Activated CD4-positive, alpha-beta T cell treated with anti-CD3 and anti-CD28 coated beads, Interleukin-2, amount 50 U/mL, for 4 hours (primary cell): ENCODE results near the gene CEPT1.
"Not testable (repeated sequence)": the region's sequence is repeated elsewhere in the genome, so short reads cannot be mapped to it uniquely, and the experiment has no call there.

Experiments used
- DNase-seq, 2 experiments: peaks; one replicate each; pipeline ENCODE4 v3.0.0-alpha.2; 2020

Gene CEPT1

DNA sequence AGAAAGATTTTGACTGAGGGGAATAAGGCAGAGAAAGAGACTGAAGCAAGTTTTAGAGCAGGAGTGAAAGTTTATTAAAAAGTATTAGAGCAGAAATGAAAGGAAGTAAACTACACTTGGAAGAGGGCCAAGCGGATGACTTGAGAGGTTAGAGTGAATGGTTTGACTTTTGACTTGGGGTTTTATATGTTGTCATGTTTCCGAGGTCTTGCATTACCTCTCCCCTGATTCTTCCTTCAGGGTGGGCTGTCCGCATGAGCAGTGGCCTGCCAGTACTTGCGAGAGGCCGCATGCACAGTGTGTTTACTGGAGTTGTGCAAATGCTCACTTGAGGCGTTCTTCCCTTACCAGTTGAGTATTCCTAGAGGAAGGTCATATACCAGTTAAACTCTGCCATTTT is 73.4 kb downstream of the CEPT1 start:
- DNase-seq: no peak

DNA sequence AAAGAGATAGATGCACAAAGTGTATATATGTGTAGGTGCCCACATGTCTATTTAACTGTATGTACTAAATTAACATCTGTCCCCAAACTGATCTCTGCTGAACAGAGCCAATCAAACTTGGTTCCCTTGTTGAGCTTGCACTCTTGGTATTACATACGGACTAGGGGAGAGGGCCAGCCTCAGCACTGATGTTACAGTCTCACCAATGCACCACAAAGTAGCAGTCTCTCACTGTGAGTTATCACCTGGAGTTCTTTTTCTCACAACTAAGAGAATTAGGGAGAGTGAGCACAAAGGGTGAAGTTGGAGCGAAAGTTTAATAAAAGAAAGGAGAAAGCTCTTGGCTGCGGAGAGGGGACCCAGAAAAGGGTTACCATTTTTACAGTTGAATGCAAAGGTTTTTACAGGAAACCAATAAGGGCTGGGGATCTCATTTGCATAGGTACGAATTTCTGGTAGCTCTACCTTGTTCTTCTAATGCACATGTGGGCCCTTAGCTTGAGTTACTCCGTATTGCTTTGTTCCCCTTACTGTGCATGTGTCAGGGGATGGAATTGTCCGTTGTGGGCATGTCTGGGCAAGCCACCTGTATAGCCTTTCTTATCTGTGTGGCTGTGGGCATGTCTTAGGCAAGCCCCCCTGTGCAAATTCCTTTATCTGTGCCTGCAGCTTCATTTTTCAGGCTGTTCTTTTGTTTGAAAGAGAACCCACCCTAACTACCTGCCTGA is 74.2 kb downstream of the CEPT1 start:
- no peak for DNase-seq

DNA sequence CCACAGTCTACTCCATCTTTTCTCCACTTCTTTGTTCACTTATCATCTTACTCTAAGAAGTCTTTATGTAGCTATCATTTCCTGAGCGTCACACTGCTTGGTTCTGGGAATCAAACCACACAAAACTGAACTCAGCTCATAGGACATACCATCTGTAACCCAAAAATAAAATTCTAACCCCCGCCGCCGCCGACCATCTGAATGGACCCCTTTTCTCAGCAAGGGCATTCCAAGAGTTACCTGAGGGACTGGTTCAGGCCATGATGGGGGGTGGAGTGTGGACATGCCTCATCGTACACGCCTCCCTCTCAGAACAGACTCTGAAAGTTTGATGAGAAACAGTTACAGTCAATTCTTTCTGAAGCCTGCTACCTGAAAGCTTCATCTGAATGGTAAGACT is 74.9 kb downstream of the CEPT1 start:
- peak; percentile 67 to 68 for DNase-seq

DNA sequence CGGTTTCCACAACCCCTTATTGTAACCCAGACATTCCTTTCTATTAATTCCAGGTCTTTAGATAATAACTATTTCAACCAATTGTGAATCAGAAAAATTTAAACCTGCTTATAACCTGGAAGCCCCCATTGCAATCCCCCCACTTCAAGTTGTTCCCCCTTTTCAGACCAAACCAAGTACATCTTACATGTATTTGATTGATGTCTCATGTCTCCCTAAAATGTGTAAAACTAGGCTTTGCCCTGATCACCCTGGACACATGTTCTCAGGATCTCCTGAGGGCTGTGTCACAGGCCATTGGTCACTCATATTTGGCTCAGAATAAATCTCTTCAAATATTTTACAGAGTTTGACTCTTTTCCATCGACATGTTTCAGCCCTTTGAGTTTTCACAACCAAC is 75.3 kb downstream of the CEPT1 start:
- not testable (repeated sequence) for DNase-seq

DNA sequence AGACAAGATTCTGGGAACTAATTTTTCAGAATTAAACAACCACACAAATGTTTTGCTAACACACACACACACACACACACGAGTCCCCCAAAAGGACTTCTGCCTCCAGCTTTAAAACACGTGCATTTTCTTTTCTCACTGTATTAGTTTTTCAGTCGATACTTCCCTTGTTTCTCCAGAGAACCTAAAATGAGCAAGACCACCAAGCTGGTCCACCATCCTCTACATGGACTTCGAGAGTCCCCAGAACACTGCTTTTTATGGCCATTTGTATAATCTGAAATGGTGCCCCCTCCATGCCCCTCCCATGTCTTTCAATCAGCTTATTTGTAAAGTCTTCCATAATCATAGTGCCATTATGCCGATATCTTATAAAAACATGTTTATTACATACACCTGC is 76.7 kb downstream of the CEPT1 start:
- DNase-seq: no peak

DNA sequence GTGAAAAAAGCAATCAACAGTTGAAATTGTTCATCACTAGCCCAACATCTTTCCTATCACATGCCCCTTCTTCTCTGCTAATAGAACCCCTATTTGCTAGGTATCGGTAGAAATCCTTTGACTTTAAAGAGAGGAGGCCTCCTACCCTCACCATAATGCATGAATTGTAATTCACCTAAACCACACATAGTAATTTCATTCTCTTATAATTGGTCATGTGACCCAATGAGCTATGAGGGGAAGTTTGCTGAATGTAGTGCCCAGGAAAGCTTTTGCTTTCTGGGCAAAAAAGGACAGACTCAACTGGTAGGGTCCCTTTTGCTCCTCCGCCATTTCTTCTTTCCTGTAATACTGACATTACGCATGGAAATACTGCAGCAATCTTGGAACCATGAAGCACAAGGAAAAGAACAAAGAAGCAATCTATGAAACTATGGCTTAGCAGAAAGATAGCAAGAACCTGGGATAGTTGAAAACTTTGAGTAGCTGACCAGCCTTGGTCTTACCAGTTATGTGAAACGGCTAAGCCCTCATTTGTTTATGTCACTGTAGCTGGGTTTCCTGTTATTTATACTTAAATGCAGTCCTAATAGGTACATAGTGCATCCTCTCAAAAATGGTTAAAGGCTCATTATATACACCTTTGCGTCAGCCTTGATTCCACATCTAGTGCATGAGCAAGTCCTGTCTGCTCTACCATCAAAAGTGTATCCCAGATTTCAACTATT is 77.3 kb downstream of the CEPT1 start:
- DNase-seq: no peak

DNA sequence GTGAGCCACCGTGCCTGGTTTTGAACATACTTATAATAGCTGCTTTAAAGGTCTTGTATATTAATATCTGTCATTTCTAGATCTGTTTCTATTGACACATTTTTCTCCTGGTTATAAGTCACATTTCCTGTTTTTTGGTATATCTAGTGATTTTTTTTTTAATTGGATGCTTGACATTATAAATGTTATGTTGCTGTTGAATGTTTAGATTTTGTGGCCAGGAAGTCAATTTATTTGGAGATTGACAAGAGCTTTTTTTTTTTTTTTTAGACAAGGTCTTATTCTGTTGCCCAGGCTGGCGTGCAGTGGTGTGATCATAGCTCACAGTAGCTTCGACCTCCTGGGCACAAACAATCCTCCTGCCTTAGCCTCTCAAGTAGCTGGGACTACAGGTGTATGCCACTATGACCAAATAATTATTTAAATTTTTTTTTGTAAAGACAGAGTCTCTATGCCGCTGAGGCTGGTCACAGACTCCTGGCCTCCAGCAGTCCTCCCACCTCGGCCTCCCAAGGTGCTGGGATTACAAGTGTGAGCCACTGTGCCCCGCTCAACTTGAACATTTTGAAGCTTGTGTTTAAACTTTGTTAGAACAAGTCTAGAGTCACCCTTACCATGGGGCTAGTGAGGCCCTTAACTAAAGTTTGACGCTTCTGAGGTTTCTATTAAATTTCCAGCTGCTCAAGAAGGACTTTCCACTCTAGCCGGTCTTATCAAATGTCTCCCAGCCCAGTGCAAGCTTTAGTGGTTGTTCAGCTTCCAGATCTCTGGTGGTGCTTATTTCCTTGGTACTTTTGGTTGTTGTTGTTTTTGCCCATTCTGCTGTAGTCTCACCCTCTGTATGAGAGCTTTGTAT is 78.9 kb downstream of the CEPT1 start:
- no peak for DNase-seq

DNA sequence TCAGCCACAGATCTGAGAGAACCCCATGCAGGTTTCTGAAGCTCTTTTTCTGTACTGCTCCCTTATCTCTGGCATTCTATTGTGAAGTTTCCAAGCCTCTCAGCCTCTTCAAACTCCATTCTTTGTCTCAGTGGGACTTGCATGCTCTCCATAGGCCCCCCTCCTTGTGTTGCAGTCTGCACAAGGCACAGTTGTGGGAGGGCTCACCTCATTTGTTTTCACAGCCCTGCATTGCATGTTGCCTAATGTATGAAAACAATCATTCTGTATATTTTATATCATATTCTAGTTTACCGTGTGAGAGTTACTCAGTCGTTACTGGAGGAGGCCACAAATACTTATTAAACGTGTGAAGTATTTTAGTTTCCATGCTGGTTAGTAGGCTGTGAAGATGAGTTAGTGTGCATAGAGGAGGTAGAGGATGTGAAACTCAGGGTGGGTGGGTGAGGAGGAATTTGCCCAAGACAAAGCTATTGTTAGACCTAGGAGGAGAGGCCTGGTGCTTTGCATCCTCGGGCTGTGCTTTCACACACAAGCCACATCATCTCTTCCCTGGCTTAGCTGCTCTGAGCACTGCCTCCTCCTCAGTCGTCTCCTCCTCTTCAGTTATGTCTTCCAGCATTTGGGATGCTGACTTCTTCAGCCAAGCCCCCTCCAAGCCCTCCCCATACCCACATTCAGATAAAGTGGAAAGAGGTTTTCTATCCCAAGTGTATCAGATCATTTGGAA is 79.7 kb downstream of the CEPT1 start:
- peak in 1 of 2 experiments; percentile 24 for DNase-seq

DNA sequence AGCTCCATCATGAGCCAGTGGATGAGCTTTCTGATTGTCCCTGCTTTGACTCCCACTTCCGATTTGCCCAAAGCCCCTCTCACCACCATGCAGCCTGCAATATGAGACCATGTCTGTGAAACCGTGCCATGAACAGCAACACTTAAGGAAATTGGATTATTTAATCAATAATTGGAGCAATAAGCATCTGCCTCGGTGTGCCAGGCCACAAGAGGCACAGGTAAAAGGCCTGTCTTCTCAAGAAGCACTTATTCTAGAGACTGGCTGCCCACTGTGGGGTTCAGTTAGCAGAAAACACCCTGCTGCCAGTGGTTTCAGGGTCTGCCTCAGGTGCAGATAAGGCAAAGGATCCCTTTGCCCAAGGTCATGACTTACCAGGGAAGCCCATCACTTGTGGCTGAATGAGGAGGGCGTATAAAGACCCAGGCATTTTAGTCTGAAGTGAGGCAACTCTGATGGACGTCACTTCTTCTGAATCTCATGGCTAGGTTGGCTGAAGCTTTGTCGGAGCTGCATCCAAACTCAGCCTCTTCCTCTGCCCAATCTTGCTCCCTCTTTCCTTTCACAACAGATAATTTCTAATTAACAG is 80.4 kb downstream of the CEPT1 start:
- no peak for DNase-seq

DNA sequence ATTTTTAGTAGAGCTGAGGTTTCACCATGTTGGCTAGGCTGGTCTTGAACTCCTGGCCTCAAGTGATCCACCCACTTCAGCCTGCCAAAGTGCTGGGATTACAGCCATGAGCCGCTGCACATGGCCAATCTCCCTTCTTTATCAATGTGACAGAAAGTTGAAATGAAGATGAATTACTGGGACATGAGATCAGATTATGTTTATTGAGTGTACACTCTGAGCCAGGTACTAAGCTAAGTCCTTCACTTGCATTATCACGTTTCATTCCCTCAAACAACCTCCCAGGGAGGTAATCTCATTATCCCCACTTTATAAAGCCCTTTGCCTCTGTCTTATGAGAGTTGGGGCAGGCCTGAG is 81.2 kb downstream of the CEPT1 start:
- DNase-seq: no peak

DNA sequence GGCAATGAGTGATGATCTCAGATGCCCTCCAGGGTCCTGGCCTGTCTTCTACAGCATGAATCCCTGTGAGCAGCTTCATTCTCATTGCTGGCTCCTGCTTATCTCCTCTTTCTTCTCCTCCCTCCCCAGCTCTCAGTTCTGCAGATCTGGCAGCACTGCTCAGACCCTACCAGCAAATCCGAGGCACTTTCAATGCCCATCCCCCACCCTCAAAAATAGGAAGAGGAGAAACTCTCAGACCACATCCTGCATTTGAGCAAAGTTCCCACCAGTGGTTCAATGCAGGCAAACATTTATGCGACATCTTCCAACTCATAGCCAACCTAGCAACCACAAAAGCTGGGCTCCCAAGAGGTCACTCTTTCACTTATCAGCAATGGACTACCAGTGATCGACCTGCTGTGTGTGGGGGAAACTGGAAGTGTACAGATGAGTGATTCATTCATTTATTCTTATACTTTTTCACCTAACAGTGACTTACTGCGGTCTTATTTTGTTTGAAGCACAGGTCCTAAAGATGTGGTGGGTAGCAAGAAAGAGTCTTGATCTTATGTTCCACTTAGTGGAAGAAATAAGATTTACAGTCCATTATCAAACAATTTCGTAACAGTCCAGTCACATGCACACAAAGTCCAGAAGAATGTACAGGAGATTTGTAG is 81.7 kb downstream of the CEPT1 start:
- no peak for DNase-seq

DNA sequence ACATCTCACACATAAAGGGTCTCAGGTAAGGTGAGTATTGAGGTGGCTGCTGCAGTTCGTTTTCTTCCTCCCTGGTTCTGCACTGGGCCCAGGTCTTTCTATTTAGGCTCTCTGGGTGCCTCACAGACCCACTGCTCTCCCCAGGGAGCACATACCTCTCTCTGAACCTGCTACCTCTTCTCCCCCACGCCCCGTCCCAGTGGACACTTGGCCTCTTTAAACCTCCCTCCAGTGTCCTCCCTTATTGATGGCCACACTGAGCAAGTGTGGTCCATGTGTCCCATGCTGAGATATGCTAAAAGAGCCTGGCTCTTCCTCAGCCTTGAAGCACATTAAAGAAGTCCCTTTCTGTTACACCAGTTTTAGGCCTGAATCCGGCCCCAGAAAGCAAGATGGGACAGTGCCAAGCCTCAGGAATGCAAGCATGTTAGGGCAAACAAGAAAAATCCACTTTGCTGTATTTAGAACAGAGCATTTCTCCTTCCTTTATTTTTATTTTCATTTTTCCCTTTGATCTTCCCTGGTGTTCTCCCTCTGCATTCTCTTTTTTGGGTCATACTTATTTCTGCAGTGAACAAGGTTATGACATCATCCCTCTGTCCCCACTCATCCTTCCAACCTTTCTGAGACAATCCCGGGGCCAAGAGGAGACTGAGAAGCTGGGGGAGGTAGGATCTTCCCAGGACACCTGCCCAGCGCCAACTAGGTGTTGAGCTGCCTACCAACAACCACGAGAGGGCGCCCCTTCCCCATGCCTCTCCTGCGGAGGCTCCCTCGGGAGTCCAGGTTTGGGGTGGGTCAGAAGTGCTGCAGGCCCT is 82.5 kb downstream of the CEPT1 start:
- DNase-seq: peak; percentile 65 to 67

DNA sequence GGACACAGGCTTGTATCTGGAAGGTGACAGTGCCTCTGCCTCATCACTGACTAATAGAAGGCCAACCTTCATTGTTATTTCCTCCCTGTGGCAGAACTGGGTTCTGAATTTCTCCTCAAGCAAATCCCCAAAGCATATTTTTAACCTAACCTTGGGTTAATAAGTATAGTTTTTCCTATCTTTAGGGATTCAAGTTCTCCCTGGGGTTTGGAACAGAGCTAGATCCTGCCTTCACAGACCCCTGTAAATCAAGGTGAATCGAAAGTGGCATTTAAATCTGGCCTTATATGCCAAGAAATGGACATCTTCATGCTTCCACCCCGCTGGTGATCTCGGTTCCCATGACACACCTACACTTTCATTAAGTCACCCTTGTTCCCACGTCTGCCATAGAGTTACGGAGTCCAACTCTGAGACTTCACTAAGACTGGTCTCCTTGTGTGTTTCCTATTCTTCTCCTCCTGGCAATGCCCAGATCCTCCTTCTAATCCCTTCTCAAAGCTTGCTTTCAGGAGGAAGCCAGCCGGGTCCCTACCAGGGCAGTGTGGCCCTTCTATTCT is 83.2 kb downstream of the CEPT1 start:
- DNase-seq: no peak

DNA sequence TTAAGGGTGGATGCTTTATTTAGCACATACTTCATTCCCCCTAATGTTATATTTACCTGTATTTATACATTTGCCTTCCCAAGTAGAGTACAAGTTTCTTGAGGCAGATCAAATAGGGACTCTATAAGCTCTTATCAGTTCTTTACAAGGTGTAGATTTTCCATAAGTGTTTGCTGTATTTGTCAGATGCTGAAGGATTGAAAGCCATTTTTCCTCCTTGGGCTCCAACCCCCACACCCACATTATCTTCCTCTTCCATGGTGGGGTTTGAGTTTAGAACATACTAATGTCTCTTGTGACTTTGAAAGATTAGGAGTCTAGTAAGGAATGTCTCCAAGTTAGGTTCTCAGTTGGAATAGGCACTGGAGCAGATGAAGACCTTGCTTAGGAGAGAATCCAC is 85.1 kb downstream of the CEPT1 start:
- no peak for DNase-seq

DNA sequence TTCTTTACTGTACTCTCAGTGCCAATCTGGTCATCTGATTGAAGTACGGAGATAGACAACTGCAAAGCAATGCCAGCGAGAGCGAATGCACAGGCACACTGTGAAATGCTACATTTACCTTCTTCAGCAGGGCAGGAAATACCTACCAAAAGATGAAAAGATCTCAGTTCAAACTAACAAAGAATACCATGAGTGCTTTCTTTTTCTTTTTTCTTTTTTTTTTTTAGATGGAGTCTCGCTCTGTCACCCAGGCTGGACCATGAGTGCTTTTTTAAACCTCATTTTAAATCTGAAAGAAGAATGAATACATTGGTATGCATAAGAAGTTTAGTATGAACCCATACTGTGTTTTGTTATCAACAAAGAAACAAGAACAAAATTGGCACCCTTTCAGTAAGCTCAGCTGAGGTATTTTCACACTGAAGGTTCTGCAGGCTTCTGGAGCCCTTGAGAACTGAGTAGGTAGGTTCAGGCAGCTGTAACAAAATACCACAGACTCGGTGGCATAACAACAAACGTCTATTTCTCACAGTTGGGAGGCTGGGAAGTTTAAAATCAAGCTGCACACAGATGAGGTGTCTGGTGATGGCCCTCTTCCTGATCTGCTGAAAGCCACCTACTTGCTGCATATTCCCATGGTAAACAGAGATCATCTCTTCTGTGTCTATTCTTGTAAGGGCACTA is 85.8 kb downstream of the CEPT1 start:
- DNase-seq: no peak

DNA sequence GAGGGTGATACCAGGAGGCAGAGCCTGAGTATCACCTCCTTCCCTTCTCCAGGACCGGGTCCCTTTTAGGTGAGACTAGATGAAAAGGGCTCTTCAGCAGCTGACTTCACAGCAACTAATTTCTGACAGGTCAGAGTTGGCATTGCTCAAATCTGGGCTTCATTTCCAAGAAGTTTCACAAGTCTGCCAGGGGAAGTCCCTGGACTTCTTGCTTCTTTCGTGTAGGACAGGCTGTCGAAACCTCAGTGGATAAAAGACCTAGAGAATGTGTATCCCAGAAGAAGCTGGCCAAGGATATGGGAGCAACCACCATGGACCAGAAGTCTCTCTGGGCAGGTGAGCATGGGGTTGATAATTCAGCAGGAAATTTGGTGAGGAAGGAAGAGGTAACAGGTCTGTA is 87.4 kb downstream of the CEPT1 start, which contains the start of gene CHI3L2:
CHI3L2 (plus strand) TSS at position 280 of the 400 bp plus-strand sequence; CDS start at position 297, 17 bp downstream.
- no peak for DNase-seq

DNA sequence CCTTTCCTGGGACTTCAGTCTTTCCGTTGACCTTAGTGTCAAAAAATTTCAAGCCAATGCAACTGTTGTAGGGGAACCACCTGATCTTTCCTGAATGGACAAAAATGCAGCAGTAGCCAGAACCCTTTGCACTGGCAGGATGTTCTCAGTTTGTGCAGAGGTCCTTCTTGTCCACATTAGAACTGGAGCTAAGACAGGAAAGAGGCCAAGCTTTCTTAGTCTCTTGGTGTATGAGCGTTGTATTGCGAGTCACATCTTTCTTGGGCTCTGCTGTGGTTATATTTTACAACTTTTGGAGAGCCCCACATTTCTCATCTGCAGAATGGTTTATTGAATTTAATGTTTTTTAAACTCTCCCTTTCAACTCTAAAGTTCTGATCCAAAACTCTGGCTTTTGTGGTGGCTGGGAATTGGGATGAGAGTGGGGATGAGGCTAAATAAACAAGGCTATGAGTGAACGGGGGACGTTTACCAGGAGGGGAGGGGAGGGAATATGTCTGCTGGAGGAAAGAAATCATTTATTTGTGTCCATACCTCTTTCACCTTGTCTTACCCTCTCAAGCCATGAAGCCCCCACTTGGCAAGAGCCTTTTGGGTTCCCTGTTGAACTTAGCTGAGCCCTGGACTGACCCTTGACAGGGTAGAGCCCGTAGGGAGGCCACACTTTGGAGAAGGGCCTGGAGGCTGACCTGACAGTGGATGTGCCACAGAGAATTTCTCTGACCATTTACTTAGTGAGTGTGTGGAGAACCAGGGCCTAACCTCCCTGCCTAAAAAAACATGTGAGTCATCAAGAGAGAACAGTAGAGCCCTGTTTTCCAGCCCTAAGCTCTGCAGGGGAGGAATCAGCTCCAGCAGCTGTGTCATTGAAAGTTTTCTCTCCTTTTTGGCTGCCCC is 88.1 kb downstream of the CEPT1 start:
- DNase-seq: no peak

DNA sequence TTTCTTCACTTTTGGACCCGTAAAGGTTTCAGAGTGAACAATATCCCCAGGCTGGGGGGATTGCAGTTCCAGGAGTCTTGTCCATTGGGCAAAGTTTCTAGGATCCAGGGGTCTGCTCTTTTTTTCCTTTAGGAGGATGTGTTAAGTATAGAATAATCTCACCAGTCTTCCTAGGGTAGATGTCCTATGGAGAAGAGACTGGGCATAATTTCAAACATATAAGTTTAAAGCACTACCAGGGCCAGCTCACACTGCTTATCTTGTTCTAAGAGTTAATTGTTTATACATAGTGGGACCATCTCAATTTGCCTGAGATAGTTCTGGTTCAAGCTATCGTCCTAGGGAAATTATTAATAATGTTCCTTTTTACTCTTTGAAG is 88.7 kb downstream of the CEPT1 start:
- DNase-seq: no peak

DNA sequence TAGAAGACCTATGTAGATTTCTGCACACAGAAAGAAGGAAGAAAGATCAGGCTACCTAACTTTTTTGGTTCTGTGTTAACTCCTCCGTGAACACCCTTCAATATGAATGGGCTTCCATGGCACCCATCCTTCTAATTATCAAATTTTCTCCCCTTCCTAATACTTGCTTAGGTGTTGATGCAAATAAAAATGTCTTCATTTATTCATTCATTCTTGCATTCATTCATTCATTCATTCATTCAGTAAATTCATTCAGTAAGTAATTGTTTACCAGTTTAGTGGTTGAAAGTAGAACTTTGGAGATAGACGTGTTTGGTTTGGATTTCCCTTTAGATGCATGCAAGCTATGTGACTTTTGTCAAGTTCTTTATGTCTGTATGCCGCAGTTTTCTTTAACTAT is 92.1 kb downstream of the CEPT1 start:
- DNase-seq: no peak
